ENCODE results near the gene CDH23.

GRCh38 chr10:71766717-71767419 is 370.1 kb downstream of the CDH23 start:
- TF ChIP-seq CTCF (IDR thresholded peaks at IDR 0.05) (peak in 1 of 5 experiments; percentile 12), EP300 (IDR thresholded peaks at IDR 0.05) (peak; percentile 64 to 90), POLR2A (IDR thresholded peaks at IDR 0.05) (peak in 1 of 2 donors; percentile 10)
